Medulla oblongata (tissue), 1 donor: ENCODE results near the gene FAM187B.

Experiments
- DNase-seq: peaks from one replicate; pipeline ENCODE4 v3.0.0-alpha.2; 2015; ENCODE audit errors: extremely low spot score

Gene FAM187B

DNA sequence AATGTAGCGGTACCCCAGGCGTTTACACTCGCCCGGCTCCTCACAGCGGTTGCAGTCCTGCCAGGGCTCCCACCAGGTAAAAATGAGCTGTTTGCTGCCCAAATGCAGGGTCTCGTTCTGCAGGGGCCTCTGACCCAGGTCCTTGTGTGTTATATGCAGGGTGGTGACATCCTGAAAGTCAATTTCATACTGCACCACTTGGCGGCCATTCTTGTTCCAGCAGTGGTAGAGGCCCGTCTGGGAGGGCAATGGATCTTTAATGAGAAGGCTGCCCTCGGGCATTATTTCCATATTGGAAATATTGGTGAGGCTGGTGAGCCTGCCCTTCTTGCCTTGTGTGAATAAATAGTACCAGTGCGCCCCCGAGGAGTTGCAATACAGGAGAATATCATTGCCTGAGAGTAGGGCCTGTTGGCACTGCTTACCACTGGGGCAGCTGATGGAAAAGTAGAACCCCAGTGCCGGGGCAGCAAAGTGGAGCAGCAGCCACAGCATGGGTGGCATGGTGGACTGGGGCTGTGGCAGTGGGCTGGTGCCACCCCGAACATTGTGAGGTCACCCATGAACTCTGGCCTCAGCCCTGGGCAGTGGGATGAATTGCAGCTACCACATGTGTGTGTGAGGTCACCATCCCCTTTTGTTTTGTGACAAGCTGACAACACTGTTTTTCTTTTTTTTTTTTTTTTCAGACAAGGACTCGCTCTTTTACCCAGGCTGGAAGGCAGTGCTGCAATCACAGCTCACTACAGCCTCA lies at the start of gene FAM187B:
Gene FAM187B (minus strand): TSS at position 563 of the 754 bp plus-strand sequence. CDS start 59 bp downstream, at position 504.
- no peak for DNase-seq

DNA sequence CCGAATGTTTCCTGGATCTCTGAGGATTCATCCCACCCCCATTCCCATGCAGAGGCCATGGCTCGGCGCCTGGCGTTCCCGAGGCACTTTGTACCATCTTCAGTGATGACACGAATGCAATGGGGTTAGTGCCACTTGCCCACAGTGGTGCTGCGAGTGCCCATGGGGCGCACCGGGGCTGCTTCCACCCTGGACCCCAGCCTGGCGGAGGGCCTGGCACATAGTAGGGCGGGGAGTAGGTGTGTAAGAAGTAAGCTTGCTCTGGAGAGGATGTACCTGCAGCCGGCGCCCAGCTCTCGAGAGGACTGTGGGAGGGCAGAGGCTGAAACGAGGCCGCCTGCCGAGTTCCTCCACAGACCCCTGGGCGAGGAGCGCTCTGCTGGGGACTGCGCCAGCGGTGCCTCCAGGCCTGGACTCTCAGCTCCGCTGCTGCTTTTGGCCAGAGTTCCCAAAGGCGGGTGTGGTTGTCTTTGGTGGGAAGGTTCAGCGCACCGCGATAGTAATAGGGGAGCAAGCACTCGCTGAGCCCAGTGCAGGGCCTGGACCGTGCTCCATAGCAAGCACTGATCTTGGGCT lies 48.3 kb upstream of the FAM187B start:
- DNase-seq, result no peak

DNA sequence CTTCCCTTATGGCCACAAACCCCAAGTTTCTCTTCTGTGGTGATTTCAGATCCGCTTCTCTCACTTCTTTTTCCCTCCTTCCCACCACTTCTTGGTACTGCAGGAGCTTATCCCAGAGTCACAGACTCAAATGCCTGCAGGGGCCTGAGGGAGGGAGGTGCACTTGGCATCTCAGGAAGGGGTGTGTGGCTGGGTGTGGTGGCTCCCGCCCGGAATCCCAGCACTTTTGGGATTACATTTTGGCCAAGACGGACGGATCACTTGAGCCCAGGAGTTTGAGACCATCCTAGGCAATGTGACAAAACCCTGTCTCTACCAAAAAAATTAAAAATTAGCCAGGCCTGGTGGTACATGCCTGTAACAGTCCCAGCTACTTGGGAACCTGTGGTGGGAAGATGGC lies 45.8 kb upstream of the FAM187B start:
- no peak for DNase-seq

DNA sequence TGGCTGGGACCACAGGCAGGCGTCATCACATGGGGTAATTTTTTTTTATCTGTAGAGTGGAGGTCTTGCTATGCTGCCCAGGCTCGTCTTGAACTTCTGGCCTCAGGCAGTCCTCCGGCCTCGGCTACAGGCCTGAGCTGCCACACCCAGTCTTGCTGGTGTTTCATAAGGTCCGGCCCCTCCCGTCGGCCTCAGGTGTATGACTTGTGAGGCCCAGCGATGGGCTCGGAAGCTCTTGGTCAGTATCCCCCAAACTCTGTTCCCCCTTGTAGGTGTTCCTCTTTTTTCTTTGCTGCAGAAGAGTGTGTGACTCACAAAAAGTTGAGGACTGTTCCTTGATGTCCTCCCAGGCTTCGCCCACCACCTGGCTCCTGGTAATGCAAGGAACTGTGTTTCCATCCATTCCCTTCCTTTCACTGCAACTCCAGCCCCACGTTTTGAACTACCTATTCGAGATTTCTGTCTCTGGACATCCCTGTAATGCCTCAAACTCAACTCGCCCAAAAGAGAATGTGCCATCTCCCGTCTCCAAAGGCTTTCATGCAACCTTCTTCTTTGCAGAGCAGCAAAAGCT lies 45.2 kb upstream of the FAM187B start:
- no peak for DNase-seq

DNA sequence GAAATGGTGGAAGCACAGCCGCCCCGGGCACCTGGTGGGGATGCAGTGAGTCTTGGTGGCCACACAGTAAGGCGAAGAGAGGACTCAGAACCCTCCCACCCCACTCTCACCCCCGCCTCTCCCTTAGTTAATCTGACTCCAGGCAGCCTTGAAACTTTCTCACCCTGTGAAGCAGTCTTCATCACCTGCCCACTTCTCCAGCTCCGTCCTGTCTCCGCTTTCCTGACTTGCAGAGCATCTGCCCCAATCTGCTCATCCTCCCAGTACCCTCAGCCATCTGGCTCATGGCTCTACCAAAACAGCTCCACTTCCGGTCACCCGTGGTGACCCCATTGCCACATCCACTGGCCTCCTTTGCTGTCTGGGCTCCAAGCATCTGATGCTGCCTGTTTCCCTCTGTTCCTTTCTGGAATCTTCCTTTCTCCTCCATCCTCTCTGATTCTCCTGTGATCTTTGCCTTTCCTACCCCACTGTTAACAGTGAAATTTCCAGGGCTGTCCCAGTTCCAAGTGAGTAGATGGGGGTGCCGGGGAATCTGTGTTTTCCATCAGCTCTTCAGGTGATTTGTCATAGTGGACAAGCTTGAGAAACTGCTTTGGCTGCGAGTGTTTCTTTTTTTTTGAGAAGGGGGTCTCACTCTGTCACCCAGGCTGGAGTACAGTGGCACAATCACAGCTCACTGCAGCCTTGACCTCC lies 44.6 kb upstream of the FAM187B start:
- DNase-seq, result no peak

DNA sequence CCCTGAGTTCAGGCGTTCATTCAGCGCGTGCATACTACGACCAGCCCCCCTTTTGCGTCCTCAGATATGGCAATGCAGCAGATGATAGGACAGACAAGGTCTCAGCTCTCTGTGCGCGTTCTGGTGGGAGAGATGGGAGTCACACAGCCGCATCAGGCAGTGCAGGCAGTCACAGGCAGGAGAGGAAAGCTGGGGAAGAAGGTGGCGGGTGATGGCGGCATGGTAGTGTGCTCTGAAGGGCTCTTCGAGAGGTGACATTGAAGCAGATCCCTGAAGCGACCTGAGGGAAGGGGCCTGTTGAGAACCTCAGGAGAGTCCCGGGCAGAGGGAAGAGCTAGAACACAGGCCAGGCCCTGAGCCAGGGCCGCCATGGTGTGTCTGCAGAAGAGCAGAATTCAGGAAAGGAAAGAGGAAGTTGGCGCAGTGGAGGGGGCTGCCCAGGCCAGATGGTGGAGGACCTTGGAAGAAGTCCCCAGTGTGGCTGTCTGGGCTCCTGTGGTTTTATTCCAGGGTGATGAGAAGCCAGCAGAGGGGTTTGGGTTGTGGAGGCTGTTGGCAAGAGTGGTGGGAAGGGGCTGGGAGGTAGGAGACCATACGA lies 43.7 kb upstream of the FAM187B start:
- DNase-seq, result peak; percentile 73

DNA sequence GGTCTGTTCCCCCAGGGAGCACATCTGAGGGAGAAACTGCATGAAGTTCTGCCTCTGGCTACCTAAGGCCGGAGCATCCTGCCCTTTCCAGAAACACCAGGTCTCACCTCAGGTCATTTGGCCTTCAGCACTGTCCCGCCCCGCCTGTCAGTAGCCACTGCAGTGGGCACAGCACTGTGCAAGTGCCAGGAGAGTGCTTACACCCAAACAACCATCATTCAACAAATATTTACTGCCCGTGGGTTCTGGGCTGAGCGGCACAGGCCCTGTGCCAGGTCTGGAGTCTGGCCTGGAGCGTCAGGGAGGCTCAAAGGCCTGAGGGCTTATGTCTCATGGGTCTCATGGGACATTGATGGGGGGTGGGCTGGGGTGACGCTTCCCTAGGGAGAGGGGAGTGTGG lies 43.0 kb upstream of the FAM187B start:
- DNase-seq, result no peak

DNA sequence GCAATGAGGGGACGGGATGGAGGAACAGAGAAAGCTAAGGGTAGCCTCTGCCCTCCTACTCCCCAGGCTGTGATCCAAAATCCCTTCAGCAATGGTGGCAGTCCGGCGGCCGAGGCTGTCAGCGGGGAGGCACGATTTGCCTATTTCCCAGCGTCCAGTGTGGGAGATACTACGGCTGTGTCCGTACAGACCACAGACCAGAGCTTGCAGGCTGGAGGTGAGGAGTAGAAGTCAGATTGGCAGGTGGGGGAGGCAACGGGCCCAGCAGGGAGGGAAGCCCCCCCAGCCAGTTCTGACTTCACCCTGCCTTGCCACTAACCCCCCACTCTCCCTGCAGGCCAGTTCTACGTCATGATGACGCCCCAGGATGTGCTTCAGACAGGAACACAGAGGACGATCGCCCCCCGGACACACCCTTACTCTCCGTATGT lies 41.9 kb upstream of the FAM187B start:
- no peak for DNase-seq

DNA sequence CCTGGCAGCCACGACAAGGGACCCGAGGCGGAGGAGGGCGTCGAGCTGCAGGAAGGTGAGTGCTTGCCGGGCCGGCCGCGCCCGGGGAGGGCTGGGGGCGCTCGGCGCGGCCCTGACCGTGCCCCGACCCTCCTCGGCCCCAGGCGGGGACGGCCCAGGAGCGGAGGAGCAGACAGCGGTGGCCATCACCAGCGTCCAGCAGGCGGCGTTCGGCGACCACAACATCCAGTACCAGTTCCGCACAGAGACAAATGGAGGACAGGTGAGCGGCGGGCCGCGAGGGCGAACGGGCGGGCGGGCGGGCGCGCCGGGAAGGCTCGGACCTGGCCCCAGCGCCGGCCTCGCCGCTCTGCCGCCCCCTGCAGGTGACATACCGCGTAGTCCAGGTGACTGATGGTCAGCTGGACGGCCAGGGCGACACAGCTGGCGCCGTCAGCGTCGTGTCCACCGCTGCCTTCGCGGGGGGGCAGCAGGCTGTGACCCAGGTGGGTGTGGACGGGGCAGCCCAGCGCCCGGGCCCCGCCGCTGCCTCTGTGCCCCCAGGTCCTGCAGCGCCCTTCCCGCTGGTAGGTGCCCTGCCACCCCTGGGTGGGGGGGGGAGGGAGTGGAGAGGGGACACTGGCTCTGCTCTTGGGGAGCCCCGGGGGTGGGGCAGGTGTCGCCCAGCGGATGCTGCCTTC lies 41.0 kb upstream of the FAM187B start:
- peak; percentile 82 for DNase-seq

DNA sequence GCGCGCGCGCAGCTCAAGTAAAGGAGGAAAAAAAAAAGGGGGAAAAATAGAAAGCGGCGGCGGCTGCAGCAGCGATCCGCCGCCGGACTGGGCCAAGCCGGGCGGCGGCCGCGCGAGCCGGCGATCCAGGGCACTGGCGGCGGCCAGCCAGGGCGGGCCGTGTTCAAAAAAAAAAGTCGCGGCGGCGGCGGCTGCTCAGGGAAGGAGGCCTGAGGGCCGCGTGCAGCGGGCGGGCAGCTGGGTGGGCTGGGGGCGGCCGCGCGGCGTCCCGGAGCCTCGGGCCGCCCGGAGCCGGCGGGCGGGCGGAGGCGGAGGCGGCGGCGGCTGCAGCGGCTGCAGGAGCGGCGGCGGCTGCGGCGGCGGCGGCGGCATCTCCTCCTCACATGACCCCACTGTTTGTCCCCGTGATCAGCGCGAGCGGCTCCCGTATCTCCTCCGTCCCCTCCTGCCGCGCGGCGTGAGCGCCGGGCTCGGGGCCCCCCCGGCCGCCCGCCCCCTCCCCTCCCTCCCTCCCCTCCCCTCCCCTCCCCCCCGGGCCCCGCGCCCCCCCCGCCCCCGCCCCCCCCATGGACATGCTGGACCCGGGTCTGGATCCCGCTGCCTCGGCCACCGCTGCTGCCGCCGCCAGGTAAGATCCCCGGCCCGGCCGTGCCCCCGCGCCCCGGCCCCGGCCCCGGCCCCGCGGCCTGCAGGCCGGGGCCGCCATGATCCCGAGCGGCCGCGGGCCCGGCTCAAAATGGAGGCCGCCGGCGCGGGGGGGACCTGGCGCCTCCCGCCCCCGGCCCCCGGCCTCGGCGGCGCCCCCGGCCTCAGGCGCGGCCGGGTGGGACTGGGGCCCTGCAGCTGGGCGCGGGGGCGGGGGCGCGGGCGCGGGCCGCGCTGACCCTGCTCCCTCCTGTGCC lies 40.2 kb upstream of the FAM187B start, which contains the start of gene USF2:
Gene USF2 (plus strand): TSS at position 427 of the 902 bp plus-strand sequence. CDS start 140 bp downstream, at position 567.
- DNase-seq, result peak; percentile 70

DNA sequence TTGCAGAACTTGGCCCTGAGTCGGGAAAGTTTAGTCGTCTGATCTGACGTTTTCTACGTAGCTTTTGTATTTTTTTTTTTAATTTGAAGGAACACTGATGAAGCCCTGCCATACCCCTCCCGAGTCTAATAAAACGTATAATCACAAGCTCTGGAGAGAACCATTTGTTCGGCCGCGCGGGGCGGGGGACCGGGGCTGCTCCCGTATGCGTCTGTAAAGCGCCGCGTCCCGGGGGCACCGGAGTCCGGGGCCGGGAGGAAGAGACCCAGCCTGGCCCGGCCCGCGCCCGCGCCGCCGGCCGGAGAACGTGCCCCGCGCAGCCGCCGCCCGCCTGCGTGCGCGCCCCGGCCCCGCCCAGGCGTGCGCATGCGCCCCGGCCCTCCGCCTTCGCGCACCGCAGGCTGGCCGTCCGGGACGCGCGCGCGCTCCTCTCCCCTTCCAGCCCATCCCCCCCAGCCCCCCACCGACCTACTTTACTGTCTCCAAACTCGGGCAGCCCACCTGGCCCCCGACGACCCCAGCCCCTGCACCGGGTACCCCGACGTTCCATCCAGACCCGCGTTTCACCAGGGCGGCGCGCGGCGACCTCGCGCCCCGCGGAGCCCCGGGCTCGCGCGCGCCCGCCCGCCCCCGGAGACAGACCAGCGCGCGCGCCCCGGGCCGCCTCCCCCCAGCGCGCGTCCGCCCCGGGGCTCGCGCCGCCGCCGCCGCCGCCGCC lies 39.4 kb upstream of the FAM187B start:
- peak; percentile 67 for DNase-seq

DNA sequence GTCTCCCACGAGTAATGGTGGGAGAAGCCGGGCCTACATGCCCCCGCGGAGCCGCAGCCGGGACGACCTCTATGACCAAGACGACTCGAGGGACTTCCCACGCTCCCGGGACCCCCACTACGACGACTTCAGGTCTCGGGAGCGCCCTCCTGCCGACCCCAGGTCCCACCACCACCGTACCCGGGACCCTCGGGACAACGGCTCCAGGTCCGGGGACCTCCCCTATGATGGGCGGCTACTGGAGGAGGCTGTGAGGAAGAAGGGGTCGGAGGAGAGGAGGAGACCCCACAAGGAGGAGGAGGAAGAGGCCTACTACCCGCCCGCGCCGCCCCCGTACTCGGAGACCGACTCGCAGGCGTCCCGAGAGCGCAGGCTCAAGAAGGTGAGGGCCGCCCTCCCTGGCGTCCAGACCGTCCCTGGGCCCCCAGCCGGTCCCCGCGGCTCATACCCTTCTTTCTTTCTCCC lies 38.8 kb upstream of the FAM187B start:
- DNase-seq, result no peak

DNA sequence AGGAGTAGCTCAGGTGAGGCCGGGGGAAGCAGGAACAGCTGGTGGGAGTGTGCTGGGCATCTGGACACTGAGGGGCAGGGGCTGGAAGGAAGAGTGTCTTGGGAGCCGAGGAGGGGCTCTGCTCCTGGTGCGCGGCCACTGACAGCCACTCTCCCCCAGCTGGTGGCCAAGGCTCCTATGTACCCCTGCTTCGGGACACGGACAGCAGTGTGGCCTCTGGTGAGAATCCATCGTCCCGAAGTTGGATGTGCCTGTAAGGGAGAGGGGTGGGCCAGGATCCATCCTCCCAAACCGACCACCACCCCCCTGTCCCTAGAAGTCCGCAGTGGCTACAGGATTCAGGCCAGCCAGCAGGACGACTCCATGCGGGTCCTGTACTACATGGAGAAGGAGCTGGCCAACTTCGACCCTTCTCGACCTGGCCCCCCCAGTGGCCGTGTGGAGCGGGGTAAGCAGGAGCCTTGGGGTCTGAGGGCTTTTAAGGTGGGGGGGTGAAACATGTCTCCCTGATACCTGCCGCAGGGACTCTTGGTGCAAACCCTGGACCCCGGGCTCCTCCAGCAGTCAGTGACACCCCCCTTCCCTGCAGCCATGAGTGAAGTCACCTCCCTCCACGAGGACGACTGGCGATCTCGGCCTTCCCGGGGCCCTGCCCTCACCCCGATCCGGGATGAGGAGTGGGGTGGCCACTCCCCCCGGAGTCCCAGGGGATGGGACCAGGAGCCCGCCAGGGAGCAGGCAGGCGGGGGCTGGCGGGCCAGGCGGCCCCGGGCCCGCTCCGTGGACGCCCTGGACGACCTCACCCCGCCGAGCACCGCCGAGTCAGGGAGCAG lies 38.2 kb upstream of the FAM187B start:
- no peak for DNase-seq

DNA sequence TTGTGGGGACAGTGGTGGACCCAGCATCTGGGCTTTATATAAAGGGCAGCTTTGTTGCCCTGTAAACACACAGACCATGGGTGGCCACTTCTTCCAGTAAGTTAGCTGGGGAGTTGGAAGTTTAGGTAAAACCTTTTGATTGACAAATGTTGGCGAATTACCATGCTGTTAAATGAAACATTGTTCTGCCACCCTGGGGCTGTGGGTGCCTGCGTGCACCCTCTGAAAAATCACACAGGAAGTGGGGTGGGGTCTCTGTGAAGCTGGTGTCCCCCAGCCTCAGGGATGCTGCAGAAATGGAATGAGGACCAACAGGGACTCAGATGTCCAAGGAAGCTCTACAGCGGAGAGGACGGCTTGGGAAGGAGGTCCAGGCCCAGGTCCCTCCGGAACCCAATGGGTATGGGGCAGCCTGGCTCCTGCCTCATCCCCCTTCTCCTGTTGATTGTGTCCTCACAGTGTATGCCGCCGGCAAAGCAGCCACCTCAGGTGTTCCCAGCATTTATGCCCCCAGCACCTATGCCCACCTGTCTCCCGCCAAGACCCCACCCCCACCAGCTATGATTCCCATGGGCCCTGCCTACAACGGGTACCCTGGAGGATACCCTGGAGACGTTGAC lies 37.5 kb upstream of the FAM187B start:
- DNase-seq, result no peak

DNA sequence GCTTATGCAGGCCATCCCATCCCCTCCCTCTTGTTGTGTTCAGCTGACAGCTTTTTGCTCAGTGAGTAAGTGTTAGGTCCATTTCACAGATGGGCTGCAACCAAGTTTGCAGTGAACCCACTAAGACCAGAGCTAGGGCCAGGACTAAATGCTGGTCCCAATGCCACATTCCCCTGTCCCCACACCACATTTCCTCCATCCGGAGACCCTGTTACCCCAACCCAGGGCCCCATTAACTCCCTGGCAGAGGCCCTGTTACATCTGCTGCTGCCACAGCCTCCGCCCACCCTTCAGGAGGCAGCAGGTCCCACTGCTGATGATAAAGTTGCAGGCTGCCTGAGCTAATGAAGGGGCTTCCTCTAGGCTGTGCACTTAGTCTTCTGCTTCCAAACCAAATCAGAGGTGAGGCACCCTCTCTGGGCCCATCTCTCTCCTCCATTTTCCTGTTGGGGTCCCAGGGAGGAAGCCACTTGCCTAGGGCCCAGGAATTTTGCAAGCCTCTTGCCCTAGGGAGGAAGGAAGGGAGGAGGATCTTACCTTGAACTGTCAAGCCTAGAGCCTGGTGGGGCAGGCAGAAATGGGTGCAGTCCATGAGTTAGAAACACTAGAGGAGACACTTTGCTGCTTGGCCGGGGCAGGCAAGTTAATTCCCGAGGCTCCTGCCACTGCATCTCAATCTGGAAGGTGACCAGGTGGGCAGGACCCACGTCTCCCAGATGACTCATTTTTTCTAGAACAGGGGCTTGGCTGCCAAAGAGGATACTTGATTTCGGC lies 36.8 kb upstream of the FAM187B start:
- no peak for DNase-seq

DNA sequence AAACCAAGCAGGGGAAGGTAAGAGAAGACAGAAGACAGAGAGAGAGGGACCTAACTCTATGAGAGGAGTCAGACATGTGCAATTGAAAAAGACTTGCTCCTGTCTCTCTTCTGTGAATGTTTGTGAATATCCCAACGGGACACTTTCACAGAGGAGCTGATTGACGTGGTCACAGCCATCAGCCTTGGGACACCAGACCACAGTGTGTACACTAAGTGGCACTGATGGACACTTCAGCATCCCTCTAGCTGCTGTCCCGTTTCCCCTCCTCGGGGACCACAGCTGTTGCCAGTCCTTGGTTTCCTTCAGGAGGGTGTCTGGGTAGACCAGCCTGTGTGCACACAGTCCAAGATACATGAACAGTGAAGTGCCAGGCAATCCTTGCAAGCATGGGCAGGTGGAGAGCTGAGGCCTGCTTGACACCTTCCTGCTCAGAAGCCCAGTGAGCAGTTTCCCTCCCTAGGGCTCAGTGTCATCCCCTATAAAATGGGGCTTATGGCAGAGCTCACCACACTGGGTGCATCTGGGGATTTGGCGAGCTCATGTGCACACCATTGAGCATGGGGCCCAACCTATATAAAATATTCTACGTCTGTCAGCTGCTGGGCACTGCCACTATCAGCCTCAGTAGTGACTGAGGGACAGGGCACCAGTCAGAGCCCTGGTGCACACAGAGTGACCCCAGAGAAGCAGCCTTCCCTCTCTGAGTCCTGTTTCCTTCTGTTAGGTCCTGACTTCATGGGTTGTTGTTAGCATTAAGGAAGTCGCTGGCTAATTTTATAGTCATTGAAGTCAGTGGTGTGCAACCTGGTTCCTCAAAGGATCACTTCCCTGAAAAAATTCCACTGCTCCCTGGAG lies 36.0 kb upstream of the FAM187B start:
- DNase-seq, result no peak
